Ishikawa (cell line): ENCODE results near the gene TMEM164.

Experiments used
- CEBPB ChIP-seq: IDR thresholded peaks from 2 replicates; pipeline ENCODE4 v1.6.1; 2012
- CREB1 ChIP-seq: IDR thresholded peaks from 2 replicates; pipeline ENCODE4 v1.6.1; 2012; ENCODE audit warnings: low read depth
- EGR1 ChIP-seq: IDR thresholded peaks from 2 replicates; pipeline ENCODE4 v1.6.1; 2012
- EP300 ChIP-seq: IDR thresholded peaks from 2 replicates; pipeline ENCODE4 v1.6.1; 2012; ENCODE audit warnings: borderline replicate concordance
- FOXM1 ChIP-seq: IDR thresholded peaks from 2 replicates; pipeline ENCODE4 v1.6.1; 2012; ENCODE audit warnings: low read depth, borderline replicate concordance
- NFIC ChIP-seq: IDR thresholded peaks from 2 replicates; pipeline ENCODE4 v1.6.1; 2012
- RAD21 ChIP-seq: IDR thresholded peaks from 2 replicates; pipeline ENCODE4 v1.6.1; 2012; ENCODE audit warnings: low read depth
- TAF1 ChIP-seq: IDR thresholded peaks from 2 replicates; pipeline ENCODE4 v1.6.1; 2012; ENCODE audit warnings: low read depth, mild to moderate bottlenecking
- TCF12 ChIP-seq: IDR thresholded peaks from 2 replicates; pipeline ENCODE4 v1.6.1; 2012; ENCODE audit warnings: low read depth
- TEAD4 ChIP-seq: IDR thresholded peaks from 2 replicates; pipeline ENCODE4 v1.6.1; 2012
- YY1 ChIP-seq: IDR thresholded peaks from 2 replicates; pipeline ENCODE4 v1.6.1; 2012; ENCODE audit warnings: low read depth
- ZBTB7A ChIP-seq: IDR thresholded peaks from 2 replicates; pipeline ENCODE4 v1.6.1; 2012; ENCODE audit warnings: low read depth
- TF ChIP-seq, protein P1 (sequence below): IDR thresholded peaks from 2 replicates; pipeline ENCODE4 v1.6.1; 2012
- TF ChIP-seq, protein P2 (sequence below): IDR thresholded peaks from 2 replicates; pipeline ENCODE4 v1.6.1; 2012
- TF ChIP-seq, protein P3 (sequence below): IDR thresholded peaks from 2 replicates; pipeline ENCODE4 v1.6.1; 2012; ENCODE audit warnings: low read depth, mild to moderate bottlenecking

The TMEM164 gene

DNA sequence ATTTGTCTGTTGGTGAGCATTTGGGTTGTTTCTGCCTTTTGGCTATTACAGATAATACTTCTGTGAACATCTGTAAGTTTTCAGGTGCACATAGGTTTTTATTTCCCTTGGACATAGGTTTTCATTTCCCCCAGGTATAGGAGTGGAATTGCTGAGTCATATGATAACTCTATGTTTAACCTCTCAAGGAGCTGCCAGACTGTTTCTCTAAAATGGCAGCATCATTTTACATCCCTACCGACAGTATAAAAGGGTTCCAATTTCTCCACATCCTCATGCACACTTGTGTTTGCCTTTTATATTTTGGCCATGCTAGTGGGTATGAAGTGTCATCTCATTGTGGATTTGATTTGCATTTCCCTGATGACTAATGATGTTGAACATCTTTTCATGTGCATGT lies 53.5 kb downstream of the TMEM164 start:
- no peak for TF ChIP-seq YY1
- TF ChIP-seq CREB1 = no peak
- TF ChIP-seq FOXM1 = no peak
- TF ChIP-seq ZBTB7A = no peak
- no peak for TF ChIP-seq TEAD4
- TF ChIP-seq CEBPB = no peak
- no peak for TF ChIP-seq NFIC
- TF ChIP-seq, protein P1, sequence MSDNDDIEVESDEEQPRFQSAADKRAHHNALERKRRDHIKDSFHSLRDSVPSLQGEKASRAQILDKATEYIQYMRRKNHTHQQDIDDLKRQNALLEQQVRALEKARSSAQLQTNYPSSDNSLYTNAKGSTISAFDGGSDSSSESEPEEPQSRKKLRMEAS = no peak
- TF ChIP-seq, protein P2, sequence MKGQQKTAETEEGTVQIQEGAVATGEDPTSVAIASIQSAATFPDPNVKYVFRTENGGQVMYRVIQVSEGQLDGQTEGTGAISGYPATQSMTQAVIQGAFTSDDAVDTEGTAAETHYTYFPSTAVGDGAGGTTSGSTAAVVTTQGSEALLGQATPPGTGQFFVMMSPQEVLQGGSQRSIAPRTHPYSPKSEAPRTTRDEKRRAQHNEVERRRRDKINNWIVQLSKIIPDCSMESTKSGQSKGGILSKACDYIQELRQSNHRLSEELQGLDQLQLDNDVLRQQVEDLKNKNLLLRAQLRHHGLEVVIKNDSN = no peak
- no peak for TF ChIP-seq RAD21
- TF ChIP-seq, protein P3, sequence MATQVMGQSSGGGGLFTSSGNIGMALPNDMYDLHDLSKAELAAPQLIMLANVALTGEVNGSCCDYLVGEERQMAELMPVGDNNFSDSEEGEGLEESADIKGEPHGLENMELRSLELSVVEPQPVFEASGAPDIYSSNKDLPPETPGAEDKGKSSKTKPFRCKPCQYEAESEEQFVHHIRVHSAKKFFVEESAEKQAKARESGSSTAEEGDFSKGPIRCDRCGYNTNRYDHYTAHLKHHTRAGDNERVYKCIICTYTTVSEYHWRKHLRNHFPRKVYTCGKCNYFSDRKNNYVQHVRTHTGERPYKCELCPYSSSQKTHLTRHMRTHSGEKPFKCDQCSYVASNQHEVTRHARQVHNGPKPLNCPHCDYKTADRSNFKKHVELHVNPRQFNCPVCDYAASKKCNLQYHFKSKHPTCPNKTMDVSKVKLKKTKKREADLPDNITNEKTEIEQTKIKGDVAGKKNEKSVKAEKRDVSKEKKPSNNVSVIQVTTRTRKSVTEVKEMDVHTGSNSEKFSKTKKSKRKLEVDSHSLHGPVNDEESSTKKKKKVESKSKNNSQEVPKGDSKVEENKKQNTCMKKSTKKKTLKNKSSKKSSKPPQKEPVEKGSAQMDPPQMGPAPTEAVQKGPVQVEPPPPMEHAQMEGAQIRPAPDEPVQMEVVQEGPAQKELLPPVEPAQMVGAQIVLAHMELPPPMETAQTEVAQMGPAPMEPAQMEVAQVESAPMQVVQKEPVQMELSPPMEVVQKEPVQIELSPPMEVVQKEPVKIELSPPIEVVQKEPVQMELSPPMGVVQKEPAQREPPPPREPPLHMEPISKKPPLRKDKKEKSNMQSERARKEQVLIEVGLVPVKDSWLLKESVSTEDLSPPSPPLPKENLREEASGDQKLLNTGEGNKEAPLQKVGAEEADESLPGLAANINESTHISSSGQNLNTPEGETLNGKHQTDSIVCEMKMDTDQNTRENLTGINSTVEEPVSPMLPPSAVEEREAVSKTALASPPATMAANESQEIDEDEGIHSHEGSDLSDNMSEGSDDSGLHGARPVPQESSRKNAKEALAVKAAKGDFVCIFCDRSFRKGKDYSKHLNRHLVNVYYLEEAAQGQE = no peak
- no peak for TF ChIP-seq EP300
- no peak for TF ChIP-seq EGR1
- no peak for TF ChIP-seq TCF12

DNA sequence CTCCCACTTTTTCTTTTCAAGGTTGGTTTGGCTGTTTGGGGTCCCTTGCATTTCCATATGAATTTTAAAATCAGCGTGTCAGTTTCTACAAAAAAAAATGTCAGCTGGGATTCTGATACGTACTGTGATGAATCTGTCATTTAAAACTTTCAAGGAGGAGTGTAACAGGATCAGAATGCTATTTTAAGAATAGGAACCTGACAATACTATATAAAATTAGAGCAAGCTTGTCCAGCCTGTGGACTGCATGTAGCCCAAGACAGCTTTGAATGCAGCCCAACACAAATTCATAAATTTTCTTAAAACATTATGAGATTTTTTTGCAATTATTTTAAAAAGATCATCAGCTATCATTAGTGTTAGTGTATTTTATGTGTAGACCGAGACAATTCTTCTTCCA lies 56.5 kb downstream of the TMEM164 start:
- TF ChIP-seq EGR1 = no peak
- TF ChIP-seq TAF1 = no peak
- TF ChIP-seq, protein P1 = no peak
- TF ChIP-seq TEAD4 = no peak
- no peak for TF ChIP-seq TCF12
- no peak for TF ChIP-seq ZBTB7A
- TF ChIP-seq EP300 = no peak
- no peak for TF ChIP-seq CREB1
- TF ChIP-seq FOXM1 = no peak
- TF ChIP-seq, protein P2 = no peak
- no peak for TF ChIP-seq RAD21
- no peak for TF ChIP-seq NFIC
- no peak for TF ChIP-seq CEBPB
- TF ChIP-seq, protein P3 = no peak
- no peak for TF ChIP-seq YY1

DNA sequence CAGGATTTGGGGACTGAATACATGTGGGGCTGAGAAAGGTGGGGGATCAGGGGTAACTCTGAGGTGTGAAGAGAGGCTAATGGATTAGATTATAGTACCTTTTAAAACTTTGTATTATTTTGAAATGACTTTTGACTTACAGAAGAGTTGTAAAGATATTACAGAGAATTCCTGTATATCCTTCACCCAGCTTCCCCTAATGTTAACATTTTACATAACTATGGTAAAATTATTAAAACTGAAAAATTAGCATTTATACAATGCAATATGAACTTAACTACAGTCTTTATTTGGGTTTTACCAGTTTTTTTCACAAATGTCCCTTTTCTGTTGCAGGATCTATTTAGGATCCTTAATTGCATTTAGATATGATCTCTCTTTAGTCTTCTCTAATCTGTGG lies 57.4 kb downstream of the TMEM164 start:
- TF ChIP-seq ZBTB7A = no peak
- TF ChIP-seq RAD21 = no peak
- TF ChIP-seq NFIC = no peak
- TF ChIP-seq TEAD4 = no peak
- TF ChIP-seq, protein P2 = no peak
- TF ChIP-seq EP300 = no peak
- no peak for TF ChIP-seq CREB1

DNA sequence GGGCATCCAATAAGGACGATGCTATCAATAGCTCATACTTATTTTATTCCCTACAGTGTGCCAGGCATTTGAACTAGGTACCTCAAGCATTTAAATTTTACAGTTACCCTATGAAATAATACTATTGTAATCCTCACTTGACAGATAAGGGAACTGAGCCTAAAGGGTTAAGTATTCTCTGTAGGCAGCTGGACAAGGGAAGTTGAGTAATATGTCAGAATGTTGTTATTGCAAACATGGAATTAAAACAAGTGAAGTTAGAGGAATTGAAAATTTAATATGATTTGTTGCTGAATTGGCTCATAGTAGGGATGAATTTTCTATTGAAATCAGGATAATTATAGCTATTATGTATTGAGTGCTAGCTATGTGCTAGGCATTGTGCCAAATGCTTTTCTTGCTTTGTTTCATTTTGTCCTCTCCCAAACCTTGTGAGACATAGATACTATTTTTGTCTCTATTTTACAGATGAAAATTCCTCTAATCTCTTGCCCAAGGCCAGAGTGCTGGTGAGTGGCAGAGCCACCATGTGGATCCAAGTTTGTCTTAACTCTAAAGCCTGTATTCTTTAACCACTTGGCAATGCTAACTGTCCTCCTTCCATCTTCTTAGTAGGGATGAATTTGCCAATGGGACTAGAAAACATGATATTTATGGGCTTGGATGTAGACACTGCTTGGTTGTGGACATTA lies 58.1 kb downstream of the TMEM164 start:
- no peak for TF ChIP-seq YY1
- TF ChIP-seq RAD21 = no peak
- no peak for TF ChIP-seq NFIC
- no peak for TF ChIP-seq FOXM1
- no peak for TF ChIP-seq EGR1
- TF ChIP-seq CREB1 = no peak

DNA sequence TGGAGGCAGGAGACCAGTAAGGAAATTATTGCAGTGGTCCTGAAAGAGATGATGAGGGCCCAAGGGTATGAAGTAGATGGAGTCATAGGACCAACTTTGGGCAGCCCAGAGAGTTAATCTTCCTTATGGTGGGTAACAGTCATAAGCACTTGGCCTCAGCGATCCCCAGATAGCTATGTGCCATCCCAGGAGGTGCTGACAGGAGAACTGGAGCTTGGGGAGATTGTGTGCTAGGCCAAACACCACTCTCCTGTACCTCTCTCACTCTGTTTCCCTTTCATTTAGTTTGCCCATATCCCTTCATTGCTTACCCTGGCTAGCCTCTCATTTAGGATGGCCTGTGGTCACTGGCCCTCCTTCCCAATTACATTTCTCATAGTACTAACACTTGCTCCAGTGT lies 60.0 kb downstream of the TMEM164 start:
- TF ChIP-seq, protein P2 = no peak
- TF ChIP-seq, protein P1 = no peak
- TF ChIP-seq RAD21 (no peak), TAF1 (no peak)
